GM06990 (cell line): Measurements from ENCODE around the gene AGAP1.

ENCODE experiments used
- DNase-seq: peaks from one replicate; pipeline ENCODE4 v3.0.0-alpha.2; 2011; ENCODE audit not compliant: insufficient read length; ENCODE audit errors: extremely low read depth
- H3K27me3 ChIP-seq: replicated peaks from 2 replicates; pipeline ENCODE4 v1.6.0; 2011; ENCODE audit warnings: low read length; ENCODE audit not compliant: control insufficient read depth, insufficient read depth
- H3K36me3 ChIP-seq: 2 replicates; pipeline ENCODE4 v1.5.1; 2011; ENCODE audit warnings: low read length; ENCODE audit not compliant: control insufficient read depth, insufficient read depth
- H3K4me3 ChIP-seq: replicated peaks from 2 replicates; pipeline ENCODE4 v1.5.1; 2011; ENCODE audit warnings: low read depth, mild to moderate bottlenecking, control low read depth, low read length
- TF ChIP-seq, protein P1 (sequence below): IDR thresholded peaks from 2 replicates; pipeline ENCODE4 v1.5.1; 2011; ENCODE audit warnings: low read length, control low read depth, mild to moderate bottlenecking, inconsistent platforms; ENCODE audit not compliant: insufficient read depth, poor library complexity, severe bottlenecking

AGAP1 gene

DNA sequence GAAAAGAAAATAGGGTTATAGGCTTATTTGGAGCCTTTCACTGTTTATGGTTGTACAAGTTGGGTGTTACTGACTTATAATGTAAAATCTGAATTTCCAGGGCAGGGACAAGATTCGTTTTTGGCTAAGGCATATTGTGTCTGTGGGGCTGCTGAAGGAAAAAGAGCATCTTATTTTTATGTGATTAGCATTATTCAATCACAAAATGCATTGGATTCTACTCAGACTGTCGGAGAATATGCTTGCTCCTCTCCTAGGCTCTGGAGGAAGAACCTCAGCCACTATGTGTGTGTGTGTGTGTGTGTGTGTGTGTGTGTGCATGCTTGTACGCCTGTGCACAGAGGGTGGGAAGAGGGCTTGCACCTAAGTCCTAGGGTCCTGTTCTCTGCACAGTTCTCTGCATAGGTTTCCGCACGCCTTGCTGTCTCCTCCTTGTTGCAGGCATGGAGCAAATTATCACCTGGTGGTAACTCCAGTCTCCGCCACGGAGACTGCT, 44.3 kb downstream of the AGAP1 start:
- Histone ChIP-seq H3K27me3 (no peaks in the 10 kb centered on the region), H3K36me3 (no peaks in the 10 kb centered on the region), H3K4me3 (no peak overlapping the region)
- TF ChIP-seq, protein P1, sequence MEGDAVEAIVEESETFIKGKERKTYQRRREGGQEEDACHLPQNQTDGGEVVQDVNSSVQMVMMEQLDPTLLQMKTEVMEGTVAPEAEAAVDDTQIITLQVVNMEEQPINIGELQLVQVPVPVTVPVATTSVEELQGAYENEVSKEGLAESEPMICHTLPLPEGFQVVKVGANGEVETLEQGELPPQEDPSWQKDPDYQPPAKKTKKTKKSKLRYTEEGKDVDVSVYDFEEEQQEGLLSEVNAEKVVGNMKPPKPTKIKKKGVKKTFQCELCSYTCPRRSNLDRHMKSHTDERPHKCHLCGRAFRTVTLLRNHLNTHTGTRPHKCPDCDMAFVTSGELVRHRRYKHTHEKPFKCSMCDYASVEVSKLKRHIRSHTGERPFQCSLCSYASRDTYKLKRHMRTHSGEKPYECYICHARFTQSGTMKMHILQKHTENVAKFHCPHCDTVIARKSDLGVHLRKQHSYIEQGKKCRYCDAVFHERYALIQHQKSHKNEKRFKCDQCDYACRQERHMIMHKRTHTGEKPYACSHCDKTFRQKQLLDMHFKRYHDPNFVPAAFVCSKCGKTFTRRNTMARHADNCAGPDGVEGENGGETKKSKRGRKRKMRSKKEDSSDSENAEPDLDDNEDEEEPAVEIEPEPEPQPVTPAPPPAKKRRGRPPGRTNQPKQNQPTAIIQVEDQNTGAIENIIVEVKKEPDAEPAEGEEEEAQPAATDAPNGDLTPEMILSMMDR: no peak
- no peak for DNase-seq

- TF ChIP-seq, protein P1: no peak
- Histone ChIP-seq H3K36me3 (no peaks in the 10 kb centered on the region), H3K4me3 (no peak overlapping the region), H3K27me3 (no peaks in the 10 kb centered on the region)
- DNase-seq: no peak
These were observed 45.1 kb downstream of the AGAP1 start for GRCh38 chr2:235538981-235539380.

DNA sequence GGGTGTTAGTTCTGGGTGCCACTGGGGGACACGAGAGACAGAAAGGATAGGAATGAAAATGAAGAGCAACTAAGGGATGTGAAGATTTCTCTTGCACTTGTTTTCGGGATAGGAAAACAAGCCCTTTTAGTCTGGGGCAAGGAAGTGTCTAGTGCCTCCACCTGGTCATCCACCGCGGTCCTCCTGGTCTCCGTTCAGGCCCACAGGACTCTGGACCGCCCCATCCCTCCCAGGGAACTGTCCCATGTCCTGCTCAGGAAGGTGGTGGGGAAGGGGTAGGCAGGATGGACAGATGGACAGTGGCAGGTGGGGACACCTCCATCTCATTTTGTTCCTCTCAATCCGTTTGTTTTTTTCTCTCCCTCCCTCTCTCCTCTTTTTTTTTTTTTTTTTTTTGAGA, 45.9 kb downstream of the AGAP1 start:
- H3K36me3 ChIP-seq: no peaks in the 10 kb centered on the region
- no peak for DNase-seq
- no peak overlapping the region for H3K4me3 ChIP-seq
- no peaks in the 10 kb centered on the region for H3K27me3 ChIP-seq
- TF ChIP-seq, protein P1: no peak

DNA sequence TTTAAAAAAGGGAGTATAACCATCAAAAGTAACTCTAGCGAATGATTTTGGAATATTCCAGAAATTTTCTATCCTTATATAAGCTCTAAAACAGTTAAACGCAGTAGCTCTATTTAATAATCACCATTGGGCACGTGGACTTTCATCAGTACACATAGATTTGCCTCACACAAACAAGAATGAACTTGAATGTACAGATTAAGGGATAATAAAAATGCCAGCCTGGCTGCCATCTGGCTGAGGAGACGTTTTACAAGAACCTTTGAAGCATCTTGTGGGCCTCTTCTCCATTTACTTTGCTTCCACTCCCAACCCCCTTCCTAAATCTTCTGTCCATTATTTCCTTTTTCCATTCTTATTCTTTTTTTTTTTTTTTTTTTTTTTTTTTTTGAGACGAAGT, 47.2 kb downstream of the AGAP1 start:
- Histone ChIP-seq H3K27me3 (no peaks in the 10 kb centered on the region), H3K36me3 (no peaks in the 10 kb centered on the region), H3K4me3 (no peak overlapping the region)
- no peak for DNase-seq
- TF ChIP-seq, protein P1: no peak

DNA sequence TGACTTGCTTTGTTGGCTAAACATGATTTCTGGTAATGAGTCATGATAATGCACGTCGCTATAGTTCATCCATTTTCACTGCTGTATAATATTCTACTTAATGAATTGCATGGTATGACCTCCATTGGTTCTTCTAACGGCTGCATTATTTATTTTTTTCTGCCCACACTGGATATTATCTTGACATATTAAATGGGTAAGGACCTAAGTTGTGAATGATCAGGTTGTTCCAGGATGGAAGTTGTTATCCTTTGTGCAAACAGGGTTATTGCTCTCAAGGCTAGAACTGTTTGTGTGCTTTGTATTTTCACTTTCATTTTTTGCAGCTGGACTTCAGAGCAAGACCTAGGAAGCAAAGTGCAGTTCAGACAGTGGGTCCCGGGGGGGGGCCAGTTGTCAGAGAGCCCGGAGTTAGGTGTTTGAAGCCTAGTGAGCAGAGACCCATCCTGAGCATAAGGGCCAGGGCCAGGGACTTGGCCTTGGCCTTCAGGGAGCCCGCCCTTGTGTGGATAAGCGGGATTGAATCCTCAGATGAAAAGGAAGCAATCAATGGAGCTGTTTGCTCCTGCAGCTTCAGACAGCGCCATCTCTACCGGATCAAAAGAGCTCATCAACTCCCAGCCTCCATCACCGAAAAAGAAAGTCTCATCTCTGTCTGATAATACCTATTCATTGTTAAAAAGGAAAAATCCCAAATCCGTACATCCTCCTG, 48.2 kb downstream of the AGAP1 start:
- Histone ChIP-seq H3K36me3 (no peaks in the 10 kb centered on the region), H3K27me3 (no peaks in the 10 kb centered on the region), H3K4me3 (no peak overlapping the region)
- TF ChIP-seq, protein P1: no peak
- DNase-seq: no peak

DNA sequence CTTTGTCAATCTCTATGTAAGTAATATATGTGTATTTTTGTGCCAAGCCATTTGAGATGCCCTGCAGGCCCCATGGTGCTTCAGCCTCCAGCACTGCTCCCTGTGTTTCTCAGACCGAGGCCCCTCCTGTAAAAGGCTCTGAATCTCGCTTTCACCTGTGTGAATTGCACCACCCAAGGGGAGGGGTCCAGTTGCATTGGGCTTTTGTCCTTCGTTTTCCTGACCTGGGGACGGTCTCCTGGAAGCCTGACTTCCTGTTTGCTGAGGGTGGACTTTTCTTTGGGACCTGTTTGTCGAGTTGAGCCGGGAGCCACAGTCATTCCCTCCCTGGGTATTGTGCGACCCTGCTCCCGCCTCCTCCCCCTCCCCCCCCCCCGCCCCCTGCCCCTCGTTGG, 48.9 kb downstream of the AGAP1 start:
- no peaks in the 10 kb centered on the region for H3K27me3 ChIP-seq
- H3K36me3 ChIP-seq: no peaks in the 10 kb centered on the region
- H3K4me3 ChIP-seq: no peak overlapping the region
- DNase-seq: no peak
- TF ChIP-seq, protein P1: no peak
